HG02798 (cell line): ENCODE results near the gene TUBA4B.

Experiments
- ATAC-seq: cut with Tn5 transposase; IDR thresholded peaks from one replicate; pipeline ENCODE4 v1.9.1; 2021; ENCODE audit warnings: mild to moderate bottlenecking; ENCODE audit not compliant: unreplicated experiment, poor library complexity

TUBA4B gene

GRCh38 chr2:219289195-219289536, 36.1 kb downstream of the TUBA4B start:
- ATAC-seq, result no peak

- no peak for ATAC-seq
Observed at GRCh38 chr2:219289537-219290361, 36.7 kb downstream of the TUBA4B start.

GRCh38 chr2:219290381-219291171, 37.5 kb downstream of the TUBA4B start:
- no peak for ATAC-seq

- ATAC-seq, result no peak
Observed at GRCh38 chr2:219291394-219291793, 38.4 kb downstream of the TUBA4B start.

- ATAC-seq, result no peak
Observed at GRCh38 chr2:219291910-219292490, 39.0 kb downstream of the TUBA4B start.

- ATAC-seq, result no peak
Observed at GRCh38 chr2:219292616-219293015, 39.6 kb downstream of the TUBA4B start.

- no peak for ATAC-seq
Observed at GRCh38 chr2:219293736-219294231, 40.7 kb downstream of the TUBA4B start.

GRCh38 chr2:219294356-219295351, 41.6 kb downstream of the TUBA4B start:
- ATAC-seq, result peak; percentile 92

- no peak for ATAC-seq
Observed at GRCh38 chr2:219296142-219296541, 43.1 kb downstream of the TUBA4B start.

GRCh38 chr2:219296631-219297391, 43.8 kb downstream of the TUBA4B start:
- ATAC-seq, result no peak

GRCh38 chr2:219297766-219298456, 44.9 kb downstream of the TUBA4B start:
- no peak for ATAC-seq

- ATAC-seq, result peak; percentile 54
Observed at GRCh38 chr2:219298759-219299371, 45.8 kb downstream of the TUBA4B start.

- ATAC-seq, result no peak
Observed at GRCh38 chr2:219299372-219299760, 46.3 kb downstream of the TUBA4B start.

- ATAC-seq, result no peak
Observed at GRCh38 chr2:219300022-219300421, 47.0 kb downstream of the TUBA4B start.

- ATAC-seq, result no peak
Observed at GRCh38 chr2:219302412-219302968, 49.4 kb downstream of the TUBA4B start.

GRCh38 chr2:219304223-219304622, 51.2 kb downstream of the TUBA4B start:
- ATAC-seq, result no peak

- ATAC-seq, result no peak
Observed at GRCh38 chr2:219306047-219306446, 53.0 kb downstream of the TUBA4B start.
